A673 (cell line): ENCODE measurements around the gene BMPR1B. TPM values are rescaled to one million over a fixed set of nuclear protein-coding genes. Genes with fewer than 3 reads are reported as not detected.

Experiments
- BruUV-seq: library from RNA; stranded (reverse); fragments of 400-500 nt; replicated peaks from 2 replicates; lab custom pipeline; 2021; lab: Mats Ljungman, UMichigan
- CTCF ChIA-PET: fragments of 300-600 bp; sonication (Branson Sonifier 250); formaldehyde crosslinking; loops from one replicate; lab custom pipeline; 2022; ENCODE audit warnings: antibody characterized with exemption; lab: Charles Lee
- POLR2A ChIA-PET: fragments of 300-600 bp; sonication (Branson Sonifier 250); formaldehyde crosslinking; loops from one replicate; lab custom pipeline; 2022; ENCODE audit warnings: antibody characterized with exemption; ENCODE audit not compliant: low non-redundant PET; lab: Charles Lee
- DNase-seq: peaks from one replicate; pipeline ENCODE4 v3.0.0-alpha.2; 2015; ENCODE audit warnings: low spot score
- H3K27ac ChIP-seq: fragments of 200-600 bp; sonication (generic); 2 replicates; pipeline ENCODE4 v1.5.1; 2016; ENCODE audit warnings: mixed run types, low read depth, mild to moderate bottlenecking, mixed read lengths, antibody characterized with exemption, low read length; ENCODE audit not compliant: poor library complexity, severe bottlenecking
- H3K27me3 ChIP-seq: fragments of 200-600 bp; sonication (generic); replicated peaks from 2 replicates; pipeline ENCODE4 v1.6.1; 2017; ENCODE audit warnings: mixed run types, low read depth, mild to moderate bottlenecking, mixed read lengths, antibody characterized with exemption, low read length; ENCODE audit not compliant: insufficient read depth, poor library complexity
- H3K36me3 ChIP-seq: fragments of 200-600 bp; sonication (generic); 2 replicates; pipeline ENCODE4 v1.6.1; 2016; ENCODE audit warnings: mixed run types, mild to moderate bottlenecking, mixed read lengths, antibody characterized with exemption, low read length; ENCODE audit not compliant: insufficient read depth, poor library complexity, severe bottlenecking
- H3K4me1 ChIP-seq: fragments of 200-600 bp; sonication (generic); 2 replicates; pipeline ENCODE4 v1.6.1; 2017; ENCODE audit warnings: mixed run types, mild to moderate bottlenecking, mixed read lengths, antibody characterized with exemption, low read length; ENCODE audit not compliant: insufficient read depth, poor library complexity, severe bottlenecking
- H3K4me3 ChIP-seq: fragments of 200-600 bp; sonication (generic); 2 replicates; pipeline ENCODE4 v1.5.1; 2016; ENCODE audit warnings: low read depth, mixed run types, mild to moderate bottlenecking, mixed read lengths, low read length; ENCODE audit not compliant: poor library complexity, severe bottlenecking
- H3K9me3 ChIP-seq: fragments of 200-600 bp; sonication (generic); 2 replicates; pipeline ENCODE4 v1.6.1; 2016; ENCODE audit warnings: mixed run types, low read depth, mild to moderate bottlenecking, mixed read lengths, antibody characterized with exemption, low read length; ENCODE audit not compliant: poor library complexity, severe bottlenecking
- CTCF ChIP-seq: fragments of 300-800, 200-600 bp; sonication (generic); conservative IDR thresholded peaks from 2 replicates; pipeline ENCODE4 v1.5.1; 2017; ENCODE audit warnings: low read depth, mild to moderate bottlenecking, antibody characterized with exemption, low read length, moderate library complexity, mixed read lengths
- EZH2 ChIP-seq: fragments of 200-600 bp; sonication (generic); IDR thresholded peaks from 2 replicates; pipeline ENCODE4 v1.6.1; 2017; ENCODE audit warnings: borderline replicate concordance, low read depth, mild to moderate bottlenecking, mixed read lengths, antibody characterized with exemption, low read length; ENCODE audit not compliant: poor library complexity, severe bottlenecking
- intact Hi-C: fragments of 100-400 bp; cut with micrococcal nuclease; formaldehyde crosslinking; loops from one replicate; pipeline ENCODE4 v1.10.0; 2022; ENCODE audit not compliant: unreplicated experiment
- total RNA-seq: library from RNA; stranded (reverse); gene quantifications from 2 replicates; pipeline ENCODE4 v1.2.3, GENCODE V29; 2021

The BMPR1B gene
- total RNA-seq, 1 experiment from 2014 or later: 2.2 TPM

- no TSS peak for BruUV-seq
- POLR2A ChIA-PET: no interaction called here
- intact Hi-C loops: no loop called here
Observed at GRCh38 chr4:95107635-95108034, 349.9 kb downstream of the BMPR1B start.

GRCh38 chr4:95108883-95109421, 351.2 kb downstream of the BMPR1B start:
- BruUV-seq: no TSS peak
- Histone ChIP-seq H3K27me3 (no peaks in the 10 kb centered on the region), H3K4me1 (no peaks in the 10 kb centered on the region), H3K9me3 (no peaks in the 10 kb centered on the region), H3K4me3 (no peak overlapping the region), H3K36me3 (no peaks in the 10 kb centered on the region), H3K27ac (no peak overlapping the region)
- ChIA-PET CTCF (no interaction called here), POLR2A (no interaction called here)
- intact Hi-C loops: no loop called here
- DNase-seq: no peak
- TF ChIP-seq EZH2: no peak
- no peak for TF ChIP-seq CTCF

More at GRCh38 chr4:95107635-95108034, 349.9 kb downstream of the BMPR1B start:
- TF ChIP-seq CTCF: no peak
- no peak for TF ChIP-seq EZH2
- Histone ChIP-seq H3K4me3 (no peak overlapping the region), H3K36me3 (no peaks in the 10 kb centered on the region), H3K4me1 (no peaks in the 10 kb centered on the region), H3K27me3 (no peaks in the 10 kb centered on the region), H3K27ac (no peak overlapping the region), H3K9me3 (no peaks in the 10 kb centered on the region)
- CTCF ChIA-PET: no interaction called here
- no peak for DNase-seq

GRCh38 chr4:95114521-95114920, 356.8 kb downstream of the BMPR1B start:
- ChIA-PET CTCF (no interaction called here), POLR2A (no interaction called here)
- H3K9me3 ChIP-seq: no peaks in the 10 kb centered on the region
- no peaks in the 10 kb centered on the region for H3K27me3 ChIP-seq
- TF ChIP-seq EZH2: no peak
- no peak for TF ChIP-seq CTCF
- no peak for DNase-seq
- intact Hi-C loops: no loop called here
- no peak overlapping the region for H3K27ac ChIP-seq
- H3K4me1 ChIP-seq: no peaks in the 10 kb centered on the region
- BruUV-seq: no TSS peak
- H3K36me3 ChIP-seq: no peaks in the 10 kb centered on the region
- H3K4me3 ChIP-seq: no peak overlapping the region
